ENCODE results near the gene SLC44A5. TPM values are rescaled to one million over a fixed set of nuclear protein-coding genes. Genes with fewer than 3 reads are reported as not detected.

The SLC44A5 gene
- total RNA-seq, 2 donors from 2014 or later, result 4.6 to 10.0 TPM

- H3K36me3 ChIP-seq (ENCODE audit: control insufficient read depth, insufficient read depth, low read length), result no peaks in the 10 kb centered on the region
- no peak overlapping the region for H3K27ac ChIP-seq (ENCODE audit: low read depth, low read length)
- TF ChIP-seq CTCF (conservative IDR thresholded peaks at IDR 0.05), result no peak
- H3K9me3 ChIP-seq (ENCODE audit: control insufficient read depth, low read length), result no peaks in the 10 kb centered on the region
- WGBS, 2 experiments (ENCODE audit: insufficient coverage in 1 of 2, insufficient read length in 1 of 2), result 77 to 91% methylated on average over 1 of the region's 1 CpG
- H3K36me3 Mint-ChIP-seq (ENCODE audit: low read depth), result no peaks in the 10 kb centered on the region
- H3K4me1 Mint-ChIP-seq, result peaks cover 6% of the 10 kb centered on the region
- no peaks in the 10 kb centered on the region for H3K27me3 ChIP-seq (ENCODE audit: control insufficient read depth, insufficient read depth, low read length, poor library complexity, severe bottlenecking)
- no peak overlapping the region for H3K4me3 ChIP-seq (ENCODE audit: low read length)
- H3K9me3 Mint-ChIP-seq, result no peaks in the 10 kb centered on the region
- no peak overlapping the region for H3K4me3 Mint-ChIP-seq
- H3K27me3 Mint-ChIP-seq (ENCODE audit: insufficient read depth), result no peaks in the 10 kb centered on the region
- no peaks in the 10 kb centered on the region for H3K4me1 ChIP-seq (ENCODE audit: control insufficient read depth, insufficient read depth, low read length)
- no peak for DNase-seq
- H3K27ac Mint-ChIP-seq, result no peak overlapping the region
- no peak overlapping the region for H3K9ac ChIP-seq (ENCODE audit: extremely low read depth, low read length, poor library complexity, severe bottlenecking)
Measured at GRCh38 chr1:75444220-75444619, 166.7 kb downstream of the SLC44A5 start.

GRCh38 chr1:75440274-75440673 lies 170.6 kb downstream of the SLC44A5 start:
- no peaks in the 10 kb centered on the region for H3K9me3 Mint-ChIP-seq
- no peaks in the 10 kb centered on the region for H3K4me1 ChIP-seq (ENCODE audit: control insufficient read depth, insufficient read depth, low read length)
- H3K27ac Mint-ChIP-seq, result no peak overlapping the region
- no peaks in the 10 kb centered on the region for H3K27me3 Mint-ChIP-seq (ENCODE audit: insufficient read depth)
- no peaks in the 10 kb centered on the region for H3K9me3 ChIP-seq (ENCODE audit: control insufficient read depth, low read length)
- WGBS, 2 experiments (ENCODE audit: insufficient coverage in 1 of 2, insufficient read length in 1 of 2), result 84 to 85% methylated on average over 2 of the region's 2 CpGs
- no peaks in the 10 kb centered on the region for H3K36me3 ChIP-seq (ENCODE audit: control insufficient read depth, insufficient read depth, low read length)
- H3K27me3 ChIP-seq (ENCODE audit: control insufficient read depth, insufficient read depth, low read length, poor library complexity, severe bottlenecking), result no peaks in the 10 kb centered on the region
- no peak overlapping the region for H3K9ac ChIP-seq (ENCODE audit: extremely low read depth, low read length, poor library complexity, severe bottlenecking)
- H3K36me3 Mint-ChIP-seq (ENCODE audit: low read depth), result no peaks in the 10 kb centered on the region
- DNase-seq, result no peak
- H3K4me3 ChIP-seq (ENCODE audit: low read length), result no peak overlapping the region
- H3K4me3 Mint-ChIP-seq, result no peak overlapping the region
- H3K27ac ChIP-seq (ENCODE audit: low read depth, low read length), result no peak overlapping the region
- no peak for TF ChIP-seq CTCF (conservative IDR thresholded peaks at IDR 0.05)
- peaks cover 6% of the 10 kb centered on the region for H3K4me1 Mint-ChIP-seq

- H3K27me3 Mint-ChIP-seq (ENCODE audit: insufficient read depth), result no peaks in the 10 kb centered on the region
- DNase-seq, result no peak
- Histone ChIP-seq H3K4me1 (ENCODE audit: control insufficient read depth, insufficient read depth, low read length) (no peaks in the 10 kb centered on the region), H3K9me3 (ENCODE audit: control insufficient read depth, low read length) (no peaks in the 10 kb centered on the region), H3K36me3 (ENCODE audit: control insufficient read depth, insufficient read depth, low read length) (no peaks in the 10 kb centered on the region), H3K27ac (ENCODE audit: low read depth, low read length) (no peak overlapping the region), H3K9ac (ENCODE audit: extremely low read depth, low read length, poor library complexity, severe bottlenecking) (no peak overlapping the region), H3K27me3 (ENCODE audit: control insufficient read depth, insufficient read depth, low read length, poor library complexity, severe bottlenecking) (no peaks in the 10 kb centered on the region), H3K4me3 (ENCODE audit: low read length) (no peak overlapping the region)
- no peak for TF ChIP-seq CTCF (conservative IDR thresholded peaks at IDR 0.05)
- peaks cover 6% of the 10 kb centered on the region for H3K4me1 Mint-ChIP-seq
- no peaks in the 10 kb centered on the region for H3K9me3 Mint-ChIP-seq
- H3K36me3 Mint-ChIP-seq (ENCODE audit: low read depth), result no peaks in the 10 kb centered on the region
- no peak overlapping the region for H3K4me3 Mint-ChIP-seq
- no peak overlapping the region for H3K27ac Mint-ChIP-seq
Measured at GRCh38 chr1:75438355-75438754, 172.6 kb downstream of the SLC44A5 start.
